HL-60 (cell line): ENCODE data around the gene CNOT10.

Experiments
- GABPA ChIP-seq: IDR thresholded peaks from 2 replicates; pipeline ENCODE4 v1.6.1; 2012; ENCODE audit warnings: low read depth
- POLR2AphosphoS5 ChIP-seq: IDR thresholded peaks from 2 replicates; pipeline ENCODE4 v1.6.1; 2012; ENCODE audit warnings: low read depth
- SPI1 ChIP-seq: IDR thresholded peaks from 2 replicates; pipeline ENCODE4 v1.6.1; 2012; ENCODE audit warnings: low read depth, mild to moderate bottlenecking, borderline replicate concordance
- TF ChIP-seq, protein P1 (sequence below): IDR thresholded peaks from one replicate; pipeline ENCODE4 v1.5.1; 2011; ENCODE audit warnings: low read length, control low read depth, inconsistent platforms; ENCODE audit not compliant: insufficient read depth
- TF ChIP-seq, protein P2 (sequence below): IDR thresholded peaks from 2 replicates; pipeline ENCODE4 v1.6.1; 2012; ENCODE audit warnings: low read depth; ENCODE audit not compliant: insufficient replicate concordance

- TF ChIP-seq, protein P1, sequence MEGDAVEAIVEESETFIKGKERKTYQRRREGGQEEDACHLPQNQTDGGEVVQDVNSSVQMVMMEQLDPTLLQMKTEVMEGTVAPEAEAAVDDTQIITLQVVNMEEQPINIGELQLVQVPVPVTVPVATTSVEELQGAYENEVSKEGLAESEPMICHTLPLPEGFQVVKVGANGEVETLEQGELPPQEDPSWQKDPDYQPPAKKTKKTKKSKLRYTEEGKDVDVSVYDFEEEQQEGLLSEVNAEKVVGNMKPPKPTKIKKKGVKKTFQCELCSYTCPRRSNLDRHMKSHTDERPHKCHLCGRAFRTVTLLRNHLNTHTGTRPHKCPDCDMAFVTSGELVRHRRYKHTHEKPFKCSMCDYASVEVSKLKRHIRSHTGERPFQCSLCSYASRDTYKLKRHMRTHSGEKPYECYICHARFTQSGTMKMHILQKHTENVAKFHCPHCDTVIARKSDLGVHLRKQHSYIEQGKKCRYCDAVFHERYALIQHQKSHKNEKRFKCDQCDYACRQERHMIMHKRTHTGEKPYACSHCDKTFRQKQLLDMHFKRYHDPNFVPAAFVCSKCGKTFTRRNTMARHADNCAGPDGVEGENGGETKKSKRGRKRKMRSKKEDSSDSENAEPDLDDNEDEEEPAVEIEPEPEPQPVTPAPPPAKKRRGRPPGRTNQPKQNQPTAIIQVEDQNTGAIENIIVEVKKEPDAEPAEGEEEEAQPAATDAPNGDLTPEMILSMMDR = no peak
- TF ChIP-seq GABPA = no peak
- TF ChIP-seq, protein P2, sequence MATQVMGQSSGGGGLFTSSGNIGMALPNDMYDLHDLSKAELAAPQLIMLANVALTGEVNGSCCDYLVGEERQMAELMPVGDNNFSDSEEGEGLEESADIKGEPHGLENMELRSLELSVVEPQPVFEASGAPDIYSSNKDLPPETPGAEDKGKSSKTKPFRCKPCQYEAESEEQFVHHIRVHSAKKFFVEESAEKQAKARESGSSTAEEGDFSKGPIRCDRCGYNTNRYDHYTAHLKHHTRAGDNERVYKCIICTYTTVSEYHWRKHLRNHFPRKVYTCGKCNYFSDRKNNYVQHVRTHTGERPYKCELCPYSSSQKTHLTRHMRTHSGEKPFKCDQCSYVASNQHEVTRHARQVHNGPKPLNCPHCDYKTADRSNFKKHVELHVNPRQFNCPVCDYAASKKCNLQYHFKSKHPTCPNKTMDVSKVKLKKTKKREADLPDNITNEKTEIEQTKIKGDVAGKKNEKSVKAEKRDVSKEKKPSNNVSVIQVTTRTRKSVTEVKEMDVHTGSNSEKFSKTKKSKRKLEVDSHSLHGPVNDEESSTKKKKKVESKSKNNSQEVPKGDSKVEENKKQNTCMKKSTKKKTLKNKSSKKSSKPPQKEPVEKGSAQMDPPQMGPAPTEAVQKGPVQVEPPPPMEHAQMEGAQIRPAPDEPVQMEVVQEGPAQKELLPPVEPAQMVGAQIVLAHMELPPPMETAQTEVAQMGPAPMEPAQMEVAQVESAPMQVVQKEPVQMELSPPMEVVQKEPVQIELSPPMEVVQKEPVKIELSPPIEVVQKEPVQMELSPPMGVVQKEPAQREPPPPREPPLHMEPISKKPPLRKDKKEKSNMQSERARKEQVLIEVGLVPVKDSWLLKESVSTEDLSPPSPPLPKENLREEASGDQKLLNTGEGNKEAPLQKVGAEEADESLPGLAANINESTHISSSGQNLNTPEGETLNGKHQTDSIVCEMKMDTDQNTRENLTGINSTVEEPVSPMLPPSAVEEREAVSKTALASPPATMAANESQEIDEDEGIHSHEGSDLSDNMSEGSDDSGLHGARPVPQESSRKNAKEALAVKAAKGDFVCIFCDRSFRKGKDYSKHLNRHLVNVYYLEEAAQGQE = no peak
- TF ChIP-seq SPI1 = no peak
- no peak for TF ChIP-seq POLR2AphosphoS5
These were observed 109.7 kb downstream of the CNOT10 start for GRCh38 chr3:32794487-32795308.
